Skin epidermis (tissue), 12 donors: ENCODE measurements around the gene TAF4B.
A peak's percentile ranks its signal among the peaks of the same experiment; 100 is the strongest.
"Not testable (repeated sequence)": the region's sequence is repeated elsewhere in the genome, so short reads cannot be mapped to it uniquely, and the experiment has no call there.

ENCODE experiments used
- H3K27ac ChIP-seq, 21 experiments: fragments of 200-600 bp; sonication (generic) in 11 of 21; one replicate each; pipeline ENCODE4 v1.5.0; 2020; ENCODE audit warnings: mild to moderate bottlenecking in 3 of 21, inconsistent platforms in 2 of 21, moderate library complexity in 2 of 21
- H3K4me3 ChIP-seq, 7 experiments: fragments of 200-600 bp; sonication (generic) in 2 of 7; one replicate each; pipeline ENCODE4 v1.5.0; 2020; ENCODE audit warnings: inconsistent platforms in 2 of 7, mild to moderate bottlenecking in 2 of 7, moderate library complexity in 1 of 7

Gene TAF4B

GRCh38 chr18:26226229-26227050 is at the start of gene TAF4B:
Gene TAF4B (plus strand): TSS chr18:26226445. CDS start chr18:26226934, 489 bp downstream.
- Histone ChIP-seq H3K4me3 (peak within 1 kb of the TSS; percentile 77 to 97 (median 88)), H3K27ac (peak within 1 kb of the TSS; percentile 65 to 89 (median 83))

GRCh38 chr18:26181343-26181826 is 44.9 kb upstream of the TAF4B start:
- H3K4me3 ChIP-seq = no peak overlapping the region
- H3K27ac ChIP-seq = no peak overlapping the region

- no peak overlapping the region for H3K4me3 ChIP-seq
- H3K27ac ChIP-seq = no peak overlapping the region
Observed at GRCh38 chr18:26183395-26184112, 42.7 kb upstream of the TAF4B start.

GRCh38 chr18:26185267-26185666 is 41.0 kb upstream of the TAF4B start:
- Histone ChIP-seq H3K27ac (no peak overlapping the region), H3K4me3 (no peak overlapping the region)

DNA sequence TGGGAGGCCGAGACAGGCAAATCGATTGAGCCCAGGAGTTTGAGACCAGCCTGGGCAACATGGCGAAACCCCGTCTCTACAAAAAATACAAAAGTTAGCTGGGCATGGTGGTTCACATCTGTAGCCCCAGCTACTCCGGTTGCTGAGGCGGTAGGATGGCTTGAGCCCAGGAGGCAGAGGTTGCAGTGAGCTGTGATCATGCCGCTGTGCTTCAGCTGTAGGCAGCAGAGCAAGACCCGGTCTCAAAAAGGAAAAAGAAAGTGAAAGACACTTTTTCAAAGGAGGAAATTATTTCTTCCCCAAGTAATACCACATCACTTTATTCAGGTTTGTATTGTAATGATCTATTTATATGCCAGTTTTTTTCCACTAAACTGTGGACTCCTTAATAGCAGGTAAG is 35.7 kb upstream of the TAF4B start:
- peak overlapping the region in 1 of 21 experiments; percentile 38 for H3K27ac ChIP-seq
- H3K4me3 ChIP-seq = no peak overlapping the region

DNA sequence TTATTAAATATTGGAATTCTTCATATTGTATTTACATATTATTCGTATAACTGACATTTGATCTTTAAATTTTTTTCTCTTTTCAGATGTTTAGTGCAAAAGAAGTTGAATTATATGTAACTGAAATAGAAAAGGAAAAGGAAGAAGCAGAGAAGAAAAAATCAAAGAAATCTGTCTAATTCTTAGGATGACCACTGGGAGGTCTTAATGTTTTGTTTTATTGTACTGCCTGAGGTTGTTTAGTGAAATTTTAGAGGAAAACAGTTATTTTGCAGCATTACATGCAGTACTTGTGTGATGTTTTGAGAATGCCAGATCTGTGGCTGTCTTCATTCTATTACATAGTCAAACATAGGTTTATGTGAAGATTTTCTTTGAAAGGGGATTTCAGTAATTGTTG is 34.0 kb upstream of the TAF4B start:
- H3K27ac ChIP-seq = no peak overlapping the region
- H3K4me3 ChIP-seq = no peak overlapping the region

DNA sequence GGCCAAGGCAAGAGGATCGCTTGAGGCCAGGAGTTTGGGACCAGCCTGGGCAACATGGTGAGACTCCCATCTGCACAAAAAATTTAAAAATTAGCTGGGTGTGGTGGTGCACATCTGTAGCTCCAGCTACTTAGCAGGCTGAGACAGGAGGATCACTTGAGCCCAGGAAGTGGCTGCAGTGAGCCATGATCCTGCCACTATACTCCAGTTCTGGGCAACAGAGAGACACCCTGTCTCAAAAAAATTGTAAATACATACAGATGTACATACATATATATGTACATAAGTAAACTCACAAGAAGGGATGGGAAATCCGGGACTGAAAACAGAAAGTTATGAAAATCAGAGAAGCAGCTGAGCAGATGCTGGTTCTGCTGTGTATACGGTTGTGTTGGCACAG is 29.6 kb upstream of the TAF4B start:
- no peak overlapping the region for H3K27ac ChIP-seq
- no peak overlapping the region for H3K4me3 ChIP-seq

GRCh38 chr18:26202001-26202400 is 24.2 kb upstream of the TAF4B start:
- not testable (repeated sequence) for H3K4me3 ChIP-seq, H3K27ac ChIP-seq

GRCh38 chr18:26205318-26205717 is 20.9 kb upstream of the TAF4B start:
- no peak overlapping the region for H3K27ac ChIP-seq
- H3K4me3 ChIP-seq = no peak overlapping the region

GRCh38 chr18:26206488-26206887 is 19.8 kb upstream of the TAF4B start:
- Histone ChIP-seq H3K27ac (no peak overlapping the region), H3K4me3 (no peak overlapping the region)

GRCh38 chr18:26207937-26208336 is 18.3 kb upstream of the TAF4B start:
- no peak overlapping the region for H3K4me3 ChIP-seq
- no peak overlapping the region for H3K27ac ChIP-seq

DNA sequence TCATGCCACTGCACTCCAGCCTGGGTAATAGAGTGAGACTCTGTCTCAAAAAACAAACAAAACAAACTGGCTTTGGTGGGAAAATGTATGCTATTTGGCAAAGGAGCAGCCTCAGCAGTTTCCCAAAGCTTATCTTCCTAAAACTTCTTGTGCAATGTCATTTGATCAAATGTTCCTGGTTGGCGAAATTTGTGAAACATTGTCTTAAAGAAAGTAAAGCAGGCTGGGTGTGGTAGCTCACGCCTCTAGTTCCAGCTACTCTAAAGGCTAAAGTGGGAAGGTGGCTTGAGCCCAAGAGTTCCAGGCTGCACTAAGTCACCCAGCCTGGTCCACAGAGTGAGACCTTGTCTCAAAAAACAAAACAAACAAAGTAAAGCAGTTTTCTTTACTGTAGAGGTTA is 17.3 kb upstream of the TAF4B start:
- H3K4me3 ChIP-seq = no peak overlapping the region

GRCh38 chr18:26210147-26210546 is 16.1 kb upstream of the TAF4B start:
- no peak overlapping the region for H3K27ac ChIP-seq
- H3K4me3 ChIP-seq = no peak overlapping the region

More for the DNA sequence above, 17.3 kb upstream of the TAF4B start:
- no peak overlapping the region for H3K27ac ChIP-seq

GRCh38 chr18:26215247-26215970 is 10.8 kb upstream of the TAF4B start:
- no peak overlapping the region for H3K4me3 ChIP-seq
- H3K27ac ChIP-seq = peak overlapping the region in 3 of 21 experiments; percentile 3 to 55 (median 30)

DNA sequence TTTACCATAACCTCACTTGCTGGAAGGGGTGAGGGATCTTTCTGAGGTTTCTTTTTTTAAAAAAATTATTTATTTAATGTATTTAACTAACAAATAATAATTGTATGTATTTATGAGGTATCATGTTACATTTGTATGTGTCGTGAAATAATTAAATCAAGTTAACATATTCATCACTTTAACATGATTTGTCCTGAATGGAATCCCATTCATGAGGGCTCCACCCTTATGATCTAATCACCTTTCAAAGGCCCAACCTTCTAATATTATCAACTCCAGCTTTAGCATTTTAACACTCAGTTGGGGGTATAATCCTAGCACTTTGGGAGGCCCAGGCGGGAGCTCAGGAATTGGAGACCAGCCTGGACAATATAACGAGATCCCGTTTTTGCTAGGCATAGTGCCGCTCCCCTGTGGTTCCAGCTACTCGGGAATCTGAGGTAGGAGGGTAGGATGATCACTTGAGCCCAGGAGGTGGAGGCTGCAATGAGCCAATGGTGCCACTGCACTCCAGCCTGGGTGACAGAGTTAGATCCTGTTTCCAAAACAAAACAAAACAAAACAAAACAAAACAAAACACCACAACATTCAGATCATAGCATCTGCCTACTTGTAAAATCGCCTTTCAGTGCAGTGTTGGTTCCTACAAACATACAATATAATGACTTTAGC is 1.1 kb upstream of the TAF4B start:
- H3K4me3 ChIP-seq = no peak overlapping the region

DNA sequence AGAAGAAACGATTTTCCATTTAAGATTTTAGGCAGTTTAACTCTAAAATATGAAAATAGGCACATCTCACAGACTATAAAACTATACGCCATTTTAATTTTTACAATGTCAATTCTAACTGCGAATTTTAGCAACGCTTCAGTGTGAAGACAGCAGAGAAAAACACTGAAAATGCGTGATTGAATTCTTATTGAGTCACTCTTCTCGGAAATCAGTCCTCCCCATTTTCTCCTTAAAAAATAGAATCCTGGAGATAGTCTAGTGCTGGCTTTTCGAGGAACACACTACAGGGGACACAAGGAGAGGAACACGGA is 373 bp upstream of the TAF4B start:
- Histone ChIP-seq H3K27ac (peak overlapping the region in 19 of 21 experiments; percentile 41 to 89 (median 83)), H3K4me3 (peak overlapping the region; percentile 77 to 97 (median 88))

More for the DNA sequence above, 1.1 kb upstream of the TAF4B start:
- peak overlapping the region in 9 of 21 experiments; percentile 41 to 89 (median 87) for H3K27ac ChIP-seq

GRCh38 chr18:26227051-26227670 is 916 bp downstream of the TAF4B start:
- peak overlapping the region in 20 of 21 experiments; percentile 65 to 89 (median 83) for H3K27ac ChIP-seq
- H3K4me3 ChIP-seq = peak overlapping the region; percentile 77 to 97 (median 88)

- peak overlapping the region in 1 of 21 experiments; percentile 5 for H3K27ac ChIP-seq
- H3K4me3 ChIP-seq = peak overlapping the region in 1 of 7 experiments; percentile 10
Observed at GRCh38 chr18:26228562-26229260, 2.5 kb downstream of the TAF4B start.

DNA sequence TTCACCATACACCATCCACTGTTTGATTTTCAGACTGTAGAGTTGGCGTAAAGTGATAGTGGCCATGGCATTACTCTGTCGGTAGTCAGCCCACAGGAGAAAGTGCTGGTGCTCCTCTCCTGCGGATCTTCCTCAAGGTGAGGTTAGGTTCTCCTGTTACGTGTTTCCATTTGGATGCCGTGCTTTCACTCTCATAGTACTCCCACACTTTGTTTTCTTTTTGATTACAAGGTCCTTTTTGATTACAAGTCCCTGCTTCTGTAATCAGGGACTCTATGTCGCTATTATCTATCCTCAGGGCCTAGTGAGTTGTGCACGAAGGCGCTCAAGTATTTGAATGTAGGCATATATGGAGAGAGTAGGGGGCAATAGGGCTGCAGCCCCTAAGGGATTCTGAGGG is 4.3 kb downstream of the TAF4B start:
- Histone ChIP-seq H3K4me3 (no peak overlapping the region), H3K27ac (no peak overlapping the region)
